IMR-90 (cell line): Measurements from ENCODE around the gene SPINT4.
A peak's percentile ranks its signal among the peaks of the same experiment; 100 is the strongest.

Experiments
- CHD1 ChIP-seq: IDR thresholded peaks from 2 replicates; pipeline ENCODE4 v1.6.1; 2012; ENCODE audit warnings: low read depth, low read length, improper control_type of control experiment
- MAFK ChIP-seq: IDR thresholded peaks from 2 replicates; pipeline ENCODE4 v1.6.1; 2012; ENCODE audit warnings: low read depth, low read length, improper control_type of control experiment
- NFE2L2 ChIP-seq: fragments of 150-350 bp; IDR thresholded peaks from 2 replicates; pipeline ENCODE4 v1.6.1; 2016; ENCODE audit warnings: low read depth, mild to moderate bottlenecking, low read length
- TF ChIP-seq, protein P1 (sequence below): conservative IDR thresholded peaks from 2 replicates; pipeline ENCODE4 v1.5.1; 2012; ENCODE audit warnings: mild to moderate bottlenecking, low read depth, low read length, improper control_type of control experiment
- TF ChIP-seq, protein P2 (sequence below): fragments of 150-350 bp; IDR thresholded peaks from 2 replicates; pipeline ENCODE4 v1.6.1; 2016; ENCODE audit warnings: low read depth, mild to moderate bottlenecking, low read length, moderate library complexity, borderline replicate concordance

DNA sequence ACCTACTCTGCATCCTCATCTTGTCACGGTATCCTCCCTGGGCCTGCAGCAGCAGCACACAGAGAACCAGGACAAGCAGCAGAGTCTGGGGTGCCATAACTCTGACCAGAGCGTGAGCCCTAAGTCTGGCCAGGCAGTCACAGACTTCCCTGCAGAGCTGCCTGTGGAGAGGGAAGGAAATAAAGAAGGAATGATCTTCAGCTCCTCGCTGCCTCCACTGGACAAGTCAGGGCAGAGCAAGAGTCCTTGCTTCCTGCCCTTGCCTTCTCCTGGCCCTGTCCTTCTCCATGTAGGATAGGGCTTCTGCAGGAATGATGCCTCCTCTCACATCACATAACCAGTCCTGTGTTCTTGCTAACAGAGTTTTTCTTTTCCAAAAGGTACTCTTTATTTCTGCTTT, 36.3 kb upstream of the SPINT4 start:
- TF ChIP-seq, protein P1, sequence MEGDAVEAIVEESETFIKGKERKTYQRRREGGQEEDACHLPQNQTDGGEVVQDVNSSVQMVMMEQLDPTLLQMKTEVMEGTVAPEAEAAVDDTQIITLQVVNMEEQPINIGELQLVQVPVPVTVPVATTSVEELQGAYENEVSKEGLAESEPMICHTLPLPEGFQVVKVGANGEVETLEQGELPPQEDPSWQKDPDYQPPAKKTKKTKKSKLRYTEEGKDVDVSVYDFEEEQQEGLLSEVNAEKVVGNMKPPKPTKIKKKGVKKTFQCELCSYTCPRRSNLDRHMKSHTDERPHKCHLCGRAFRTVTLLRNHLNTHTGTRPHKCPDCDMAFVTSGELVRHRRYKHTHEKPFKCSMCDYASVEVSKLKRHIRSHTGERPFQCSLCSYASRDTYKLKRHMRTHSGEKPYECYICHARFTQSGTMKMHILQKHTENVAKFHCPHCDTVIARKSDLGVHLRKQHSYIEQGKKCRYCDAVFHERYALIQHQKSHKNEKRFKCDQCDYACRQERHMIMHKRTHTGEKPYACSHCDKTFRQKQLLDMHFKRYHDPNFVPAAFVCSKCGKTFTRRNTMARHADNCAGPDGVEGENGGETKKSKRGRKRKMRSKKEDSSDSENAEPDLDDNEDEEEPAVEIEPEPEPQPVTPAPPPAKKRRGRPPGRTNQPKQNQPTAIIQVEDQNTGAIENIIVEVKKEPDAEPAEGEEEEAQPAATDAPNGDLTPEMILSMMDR = 0 out of 2 replicates have a peak, but pooled peaks have one; percentile 1
- no peak for TF ChIP-seq CHD1
- TF ChIP-seq, protein P2, sequence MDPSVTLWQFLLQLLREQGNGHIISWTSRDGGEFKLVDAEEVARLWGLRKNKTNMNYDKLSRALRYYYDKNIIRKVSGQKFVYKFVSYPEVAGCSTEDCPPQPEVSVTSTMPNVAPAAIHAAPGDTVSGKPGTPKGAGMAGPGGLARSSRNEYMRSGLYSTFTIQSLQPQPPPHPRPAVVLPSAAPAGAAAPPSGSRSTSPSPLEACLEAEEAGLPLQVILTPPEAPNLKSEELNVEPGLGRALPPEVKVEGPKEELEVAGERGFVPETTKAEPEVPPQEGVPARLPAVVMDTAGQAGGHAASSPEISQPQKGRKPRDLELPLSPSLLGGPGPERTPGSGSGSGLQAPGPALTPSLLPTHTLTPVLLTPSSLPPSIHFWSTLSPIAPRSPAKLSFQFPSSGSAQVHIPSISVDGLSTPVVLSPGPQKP = no peak
- no peak for TF ChIP-seq MAFK
- no peak for TF ChIP-seq NFE2L2
